GM12872 (cell line): ENCODE results near the gene ZNF860.

Experiments
- CTCF ChIP-seq: IDR thresholded peaks from 3 replicates; pipeline ENCODE4 v1.5.1; 2011; ENCODE audit warnings: low read depth, mild to moderate bottlenecking, low read length, moderate library complexity; ENCODE audit not compliant: insufficient read depth

ZNF860 gene

GRCh38 chr3:31979001-31979697 lies 2.4 kb upstream of the ZNF860 start:
- TF ChIP-seq CTCF: no peak

GRCh38 chr3:31980530-31981205 lies 882 bp upstream of the ZNF860 start:
- no peak for TF ChIP-seq CTCF

GRCh38 chr3:31984321-31984720 lies 2.8 kb downstream of the ZNF860 start:
- no peak for TF ChIP-seq CTCF

GRCh38 chr3:31985831-31986230 lies 4.3 kb downstream of the ZNF860 start:
- no peak for TF ChIP-seq CTCF

- no peak for TF ChIP-seq CTCF
Observed at GRCh38 chr3:31988271-31988670, 6.7 kb downstream of the ZNF860 start.

GRCh38 chr3:31993843-31994242 lies 12.3 kb downstream of the ZNF860 start:
- no peak for TF ChIP-seq CTCF

GRCh38 chr3:31996195-31996594 lies 14.6 kb downstream of the ZNF860 start:
- no peak for TF ChIP-seq CTCF
